AG04449 (cell line): ENCODE results near the gene SENP1.

Experiments
- CTCF ChIA-PET: fragments of 350-600 bp; formaldehyde crosslinking; extraction: SDS; loops from one replicate; lab custom pipeline; 2021; ENCODE audit warnings: antibody characterized with exemption; lab: Yijun Ruan, JAX
- POLR2A ChIA-PET: fragments of 400-600, 350-600 bp; formaldehyde crosslinking; extraction: SDS; loops from one replicate; lab custom pipeline; 2020; ENCODE audit warnings: antibody characterized with exemption, inconsistent platforms; lab: Yijun Ruan, JAX
- DNase-seq: peaks from one replicate; pipeline ENCODE4 v3.0.0-alpha.2; 2010; ENCODE audit warnings: low read depth, low spot score
- H3K4me3 ChIP-seq: 2 replicates; pipeline ENCODE4 v1.5.1; 2011; ENCODE audit warnings: low read depth, mild to moderate bottlenecking, control low read depth, low read length
- CTCF ChIP-seq: IDR thresholded peaks from one replicate; pipeline ENCODE4 v1.5.1; 2011; ENCODE audit warnings: mild to moderate bottlenecking, moderate library complexity, low read length, control low read depth, inconsistent platforms; ENCODE audit not compliant: insufficient read depth; ENCODE audit errors: missing control alignments

The SENP1 gene

GRCh38 chr12:48012070-48012469 is 93.8 kb downstream of the SENP1 start:
- POLR2A ChIA-PET = no interaction called here
- no peak for TF ChIP-seq CTCF
- no peak for DNase-seq
- CTCF ChIA-PET = interaction anchor here (0.9 kb wide), 1 partner anchor 49 kb away, joined by 3 read pairs; the partner anchor contains the start of gene TMEM106C
- H3K4me3 ChIP-seq = no peak overlapping the region

GRCh38 chr12:48010366-48010970 is 95.4 kb downstream of the SENP1 start:
- no peak overlapping the region for H3K4me3 ChIP-seq
- ChIA-PET POLR2A (no interaction called here), CTCF (no interaction called here)
- no peak for DNase-seq
- no peak for TF ChIP-seq CTCF

GRCh38 chr12:48009471-48009870 is 96.4 kb downstream of the SENP1 start:
- no peak for TF ChIP-seq CTCF
- CTCF ChIA-PET = no interaction called here
- DNase-seq = no peak
- POLR2A ChIA-PET = no interaction called here
- H3K4me3 ChIP-seq = no peak overlapping the region

GRCh38 chr12:48008950-48009349 is 96.9 kb downstream of the SENP1 start:
- TF ChIP-seq CTCF = no peak
- no peak for DNase-seq
- H3K4me3 ChIP-seq = no peak overlapping the region
- CTCF ChIA-PET = no interaction called here
- POLR2A ChIA-PET = no interaction called here

GRCh38 chr12:48008349-48008748 is 97.5 kb downstream of the SENP1 start:
- ChIA-PET POLR2A (no interaction called here), CTCF (no interaction called here)
- DNase-seq = no peak
- TF ChIP-seq CTCF = no peak
- no peak overlapping the region for H3K4me3 ChIP-seq

GRCh38 chr12:48007206-48007605 is 98.7 kb downstream of the SENP1 start:
- H3K4me3 ChIP-seq = no peak overlapping the region
- ChIA-PET CTCF (no interaction called here), POLR2A (no interaction called here)
- no peak for DNase-seq
- TF ChIP-seq CTCF = no peak
